ENCODE measurements around the gene PODXL.

Gene PODXL

GRCh38 chr7:131556053-131556908, at the start of gene PODXL:
PODXL (minus strand) TSS chr7:131556628; CDS start chr7:131556359, 269 bp downstream.
- DNase-seq = peak; percentile 34

- DNase-seq = no peak
Observed at GRCh38 chr7:131605280-131605878, 49.0 kb upstream of the PODXL start.

- no peak for DNase-seq
Observed at GRCh38 chr7:131604841-131605279, 48.4 kb upstream of the PODXL start.

GRCh38 chr7:131603932-131604331, 47.5 kb upstream of the PODXL start:
- DNase-seq = no peak

- DNase-seq = no peak
Observed at GRCh38 chr7:131602994-131603372, 46.6 kb upstream of the PODXL start.

- no peak for DNase-seq
Observed at GRCh38 chr7:131602304-131602993, 46.0 kb upstream of the PODXL start.

- peak; percentile 21 for DNase-seq
Observed at GRCh38 chr7:131600085-131600881, 43.9 kb upstream of the PODXL start.

- no peak for DNase-seq
Observed at GRCh38 chr7:131596785-131597184, 40.4 kb upstream of the PODXL start.

GRCh38 chr7:131595699-131596098, 39.3 kb upstream of the PODXL start:
- no peak for DNase-seq

GRCh38 chr7:131591687-131592319, 35.4 kb upstream of the PODXL start:
- no peak for DNase-seq

- no peak for DNase-seq
Observed at GRCh38 chr7:131587315-131587923, 31.0 kb upstream of the PODXL start.

GRCh38 chr7:131586759-131587158, 30.3 kb upstream of the PODXL start:
- DNase-seq = no peak

- DNase-seq = no peak
Observed at GRCh38 chr7:131586259-131586658, 29.8 kb upstream of the PODXL start.

- no peak for DNase-seq
Observed at GRCh38 chr7:131583430-131583829, 27.0 kb upstream of the PODXL start.

- no peak for DNase-seq
Observed at GRCh38 chr7:131581241-131582051, 25.0 kb upstream of the PODXL start.

GRCh38 chr7:131578602-131579001, 22.2 kb upstream of the PODXL start:
- DNase-seq = no peak

- no peak for DNase-seq
Observed at GRCh38 chr7:131574741-131575140, 18.3 kb upstream of the PODXL start.

- no peak for DNase-seq
Observed at GRCh38 chr7:131570401-131570800, 14.0 kb upstream of the PODXL start.

- DNase-seq = no peak
Observed at GRCh38 chr7:131568970-131569369, 12.5 kb upstream of the PODXL start.

- DNase-seq = no peak
Observed at GRCh38 chr7:131568510-131568909, 12.1 kb upstream of the PODXL start.

GRCh38 chr7:131564640-131565039, 8.2 kb upstream of the PODXL start:
- no peak for DNase-seq
